Brain microvascular endothelial cell (primary cell): ENCODE measurements around the gene METTL9.

Experiments
- DNase-seq: peaks from one replicate; pipeline ENCODE4 v3.0.0-alpha.2; 2020
- H3K27ac ChIP-seq: fragments of 250-450 bp; sonication (Bioruptor Pico); 2 replicates; pipeline ENCODE4 v1.5.1; 2020; ENCODE audit warnings: mild to moderate bottlenecking, moderate library complexity
- H3K27me3 ChIP-seq: fragments of 250-450 bp; sonication (Bioruptor Pico); replicated peaks from 2 replicates; pipeline ENCODE4 v1.5.1; 2020; ENCODE audit warnings: mild to moderate bottlenecking
- H3K36me3 ChIP-seq: fragments of 250-450 bp; sonication (Bioruptor Pico); replicated peaks from 2 replicates; pipeline ENCODE4 v1.5.1; 2020; ENCODE audit warnings: mild to moderate bottlenecking
- H3K4me3 ChIP-seq: 2 replicates; pipeline ENCODE4 v1.5.1; 2011; ENCODE audit warnings: low read depth, mild to moderate bottlenecking, control low read depth, low read length, moderate library complexity
- in situ Hi-C: cut with HindIII; loops from 2 replicates; pipeline ENCODE4 v1.10.0; 2017; ENCODE audit warnings: low sequenced_read_pairs, low pct_ligation_motif_present
- TF ChIP-seq, protein P1 (sequence below): IDR thresholded peaks from 2 replicates; pipeline ENCODE4 v1.5.1; 2011; ENCODE audit warnings: low read depth, mild to moderate bottlenecking, moderate library complexity, low read length, control low read depth, inconsistent platforms; ENCODE audit errors: missing control alignments

Gene METTL9

DNA sequence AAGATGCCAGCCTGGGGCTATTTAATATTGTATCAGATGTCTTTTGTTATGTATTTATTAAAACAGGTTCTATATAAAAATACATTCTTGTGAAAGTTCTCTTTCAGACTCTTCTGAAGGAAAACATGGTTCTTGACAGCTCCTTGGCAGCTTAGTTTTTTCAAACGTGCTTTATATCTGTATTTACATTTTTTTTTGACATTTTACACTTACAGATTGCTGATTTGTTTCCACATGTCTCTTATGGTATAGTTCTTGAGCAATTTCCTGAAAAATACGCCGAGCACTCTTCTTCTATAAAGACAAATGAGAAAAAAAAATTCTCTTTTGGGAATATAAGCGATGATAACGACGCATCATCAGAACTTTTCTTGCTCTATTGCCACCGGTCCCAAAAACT is 43.5 kb downstream of the METTL9 start:
- in situ Hi-C loops, result no loop called here
- DNase-seq, result no peak
- H3K27ac ChIP-seq, result no peak overlapping the region
- H3K4me3 ChIP-seq, result no peak overlapping the region
- TF ChIP-seq, protein P1, sequence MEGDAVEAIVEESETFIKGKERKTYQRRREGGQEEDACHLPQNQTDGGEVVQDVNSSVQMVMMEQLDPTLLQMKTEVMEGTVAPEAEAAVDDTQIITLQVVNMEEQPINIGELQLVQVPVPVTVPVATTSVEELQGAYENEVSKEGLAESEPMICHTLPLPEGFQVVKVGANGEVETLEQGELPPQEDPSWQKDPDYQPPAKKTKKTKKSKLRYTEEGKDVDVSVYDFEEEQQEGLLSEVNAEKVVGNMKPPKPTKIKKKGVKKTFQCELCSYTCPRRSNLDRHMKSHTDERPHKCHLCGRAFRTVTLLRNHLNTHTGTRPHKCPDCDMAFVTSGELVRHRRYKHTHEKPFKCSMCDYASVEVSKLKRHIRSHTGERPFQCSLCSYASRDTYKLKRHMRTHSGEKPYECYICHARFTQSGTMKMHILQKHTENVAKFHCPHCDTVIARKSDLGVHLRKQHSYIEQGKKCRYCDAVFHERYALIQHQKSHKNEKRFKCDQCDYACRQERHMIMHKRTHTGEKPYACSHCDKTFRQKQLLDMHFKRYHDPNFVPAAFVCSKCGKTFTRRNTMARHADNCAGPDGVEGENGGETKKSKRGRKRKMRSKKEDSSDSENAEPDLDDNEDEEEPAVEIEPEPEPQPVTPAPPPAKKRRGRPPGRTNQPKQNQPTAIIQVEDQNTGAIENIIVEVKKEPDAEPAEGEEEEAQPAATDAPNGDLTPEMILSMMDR, result no peak
- no peaks in the 10 kb centered on the region for H3K27me3 ChIP-seq
- H3K36me3 ChIP-seq, result no peaks in the 10 kb centered on the region

DNA sequence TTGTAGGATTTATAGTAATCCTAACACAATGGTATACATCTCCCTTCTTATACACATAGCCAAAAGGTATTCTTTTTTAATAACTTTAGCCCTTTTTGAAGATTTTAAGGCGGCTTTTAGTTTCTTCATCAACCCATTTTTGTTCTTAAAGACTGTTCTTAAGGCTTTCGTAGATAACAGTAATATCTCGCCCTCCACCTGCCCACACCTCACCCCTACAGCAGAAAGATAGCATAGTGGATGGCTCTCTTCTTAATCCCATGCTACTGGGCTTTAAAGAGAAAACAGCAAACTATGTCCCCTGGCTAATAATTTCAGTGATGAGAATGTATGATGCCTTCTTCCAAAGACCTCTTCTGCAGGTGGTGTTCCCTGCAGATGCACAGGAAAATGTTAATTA is 44.4 kb downstream of the METTL9 start:
- TF ChIP-seq, protein P1, result no peak
- H3K27ac ChIP-seq, result no peak overlapping the region
- H3K27me3 ChIP-seq, result no peaks in the 10 kb centered on the region
- in situ Hi-C loops, result no loop called here
- no peak overlapping the region for H3K4me3 ChIP-seq
- no peak for DNase-seq
- H3K36me3 ChIP-seq, result no peaks in the 10 kb centered on the region

DNA sequence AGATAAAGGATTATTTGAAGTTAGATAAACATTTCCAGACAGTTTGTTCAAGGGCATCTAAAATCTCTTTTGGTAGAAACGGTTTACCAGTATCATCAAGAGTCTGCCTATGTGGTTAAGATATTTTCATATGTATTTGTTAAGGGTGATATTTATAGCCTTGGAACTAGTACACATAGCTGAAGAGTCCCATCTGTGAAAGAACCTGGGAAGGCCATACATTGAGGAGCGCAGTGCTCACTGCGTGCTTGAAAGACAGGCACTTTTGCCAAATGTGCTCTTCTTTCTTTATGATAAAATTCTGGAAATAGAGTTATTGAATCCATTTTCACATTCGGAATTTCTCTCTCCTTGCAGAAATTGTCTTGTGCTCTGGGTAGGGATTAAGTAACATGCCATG is 45.3 kb downstream of the METTL9 start:
- no peak for DNase-seq
- Histone ChIP-seq H3K36me3 (no peaks in the 10 kb centered on the region), H3K27ac (no peak overlapping the region), H3K4me3 (no peak overlapping the region), H3K27me3 (no peaks in the 10 kb centered on the region)
- TF ChIP-seq, protein P1, result no peak
- in situ Hi-C loops, result no loop called here

DNA sequence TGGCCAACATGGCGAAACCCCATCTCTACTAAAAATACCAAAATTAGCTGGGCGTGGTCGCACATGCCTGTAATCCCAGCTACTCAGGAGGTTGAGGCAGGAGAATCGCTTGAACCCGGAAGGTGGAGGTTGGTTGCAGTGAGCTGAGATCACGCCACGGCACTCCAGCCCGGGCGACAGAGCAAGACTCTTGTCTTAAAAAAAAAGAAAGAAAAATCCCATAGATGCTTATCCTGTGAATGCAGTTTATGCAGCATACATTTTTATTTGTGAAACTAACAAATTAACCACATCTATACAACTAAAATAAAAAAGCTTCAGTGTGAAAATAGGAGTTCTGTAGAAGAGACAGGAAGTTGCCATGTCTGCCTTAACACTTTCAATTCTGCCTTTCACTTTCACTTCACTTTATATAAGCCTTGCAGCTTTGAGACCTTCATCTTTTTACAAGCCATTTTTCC is 45.9 kb downstream of the METTL9 start:
- Histone ChIP-seq H3K36me3 (no peaks in the 10 kb centered on the region), H3K27me3 (no peaks in the 10 kb centered on the region), H3K27ac (peak overlapping the region; percentile 61), H3K4me3 (no peak overlapping the region)
- in situ Hi-C loops, result no loop called here
- TF ChIP-seq, protein P1, result no peak
- no peak for DNase-seq

DNA sequence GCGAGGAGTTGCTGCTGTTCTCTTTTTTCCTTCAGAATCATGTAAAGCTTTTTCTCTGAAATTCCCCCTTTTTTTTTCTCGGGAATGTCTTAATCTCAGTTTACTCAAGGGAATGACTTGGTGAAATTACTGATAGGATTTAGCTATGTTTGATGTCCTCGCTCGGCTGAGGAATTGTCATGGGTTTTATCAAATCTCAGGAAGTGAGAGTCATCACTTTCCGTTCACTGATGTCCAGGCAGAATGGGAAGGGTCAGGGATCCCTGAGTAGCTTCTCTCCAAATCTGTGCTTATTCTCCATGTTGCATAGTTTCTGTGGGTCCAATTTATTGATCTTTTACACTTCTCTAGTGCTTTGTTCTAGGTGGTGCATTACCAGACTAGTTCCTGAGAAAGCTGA is 46.7 kb downstream of the METTL9 start:
- Histone ChIP-seq H3K27ac (peak overlapping the region; percentile 61), H3K27me3 (no peaks in the 10 kb centered on the region), H3K36me3 (no peaks in the 10 kb centered on the region), H3K4me3 (no peak overlapping the region)
- peak; percentile 36 for DNase-seq
- TF ChIP-seq, protein P1, result no peak
- in situ Hi-C loops, result no loop called here
